ENCODE results near the gene UBL4A.
"Not testable (repeated sequence)": the region's sequence is repeated elsewhere in the genome, so short reads cannot be mapped to it uniquely, and the experiment has no call there.

UBL4A gene

DNA sequence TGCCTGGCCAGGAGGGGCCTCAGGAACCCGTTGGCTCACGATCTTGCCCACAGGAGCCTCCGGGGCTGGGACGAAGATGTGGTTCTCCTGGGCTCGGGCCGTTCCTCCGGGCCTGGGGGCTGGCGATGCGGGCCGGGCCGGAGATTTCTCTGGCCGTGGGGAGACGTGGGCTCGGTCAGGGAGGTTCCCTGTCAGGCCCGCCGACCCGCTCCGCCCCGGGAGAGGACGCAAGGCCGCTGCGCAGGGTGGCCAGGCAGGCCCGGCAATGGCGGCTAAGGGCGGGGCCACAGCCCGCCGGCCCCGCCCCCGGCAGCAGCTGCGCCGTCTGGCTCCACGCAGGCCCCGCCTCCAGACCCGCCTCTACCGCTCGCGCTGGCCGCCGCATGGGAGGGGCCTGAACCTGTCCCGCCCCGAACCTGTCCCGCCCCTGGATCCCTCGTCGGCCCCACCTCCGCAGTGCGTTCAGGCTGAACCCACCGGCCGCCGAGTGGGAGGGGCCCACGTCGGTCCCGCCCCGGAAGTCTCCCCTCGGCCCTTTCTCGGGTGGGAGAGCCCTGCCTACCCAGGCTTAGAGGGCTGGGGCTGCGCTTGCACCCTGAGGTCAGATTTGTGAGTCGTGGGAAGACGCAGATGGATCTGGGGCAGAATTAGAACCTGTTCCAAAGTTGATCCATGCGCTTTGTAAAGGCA, 29.7 kb upstream of the UBL4A start, which contains the start of gene FAM3A:
TSS of gene FAM3A (minus strand) at position 267 of the 690 bp plus-strand sequence. CDS start 460 bp downstream, outside the sequence.
- Mint-ChIP-seq H3K27ac (peak within 1 kb of the TSS; percentile 90), H3K36me3 (ENCODE audit: low read depth) (peaks cover 8% of the 10 kb centered on the region), H3K9me3 (no peaks in the 10 kb centered on the region), H3K4me1 (ENCODE audit: low read depth) (peaks cover 18% of the 10 kb centered on the region), H3K4me3 (peak within 1 kb of the TSS; percentile 87), H3K27me3 (ENCODE audit: low read depth) (no peaks in the 10 kb centered on the region)
- peak; percentile 86 for DNase-seq (ENCODE audit: low spot score)

DNA sequence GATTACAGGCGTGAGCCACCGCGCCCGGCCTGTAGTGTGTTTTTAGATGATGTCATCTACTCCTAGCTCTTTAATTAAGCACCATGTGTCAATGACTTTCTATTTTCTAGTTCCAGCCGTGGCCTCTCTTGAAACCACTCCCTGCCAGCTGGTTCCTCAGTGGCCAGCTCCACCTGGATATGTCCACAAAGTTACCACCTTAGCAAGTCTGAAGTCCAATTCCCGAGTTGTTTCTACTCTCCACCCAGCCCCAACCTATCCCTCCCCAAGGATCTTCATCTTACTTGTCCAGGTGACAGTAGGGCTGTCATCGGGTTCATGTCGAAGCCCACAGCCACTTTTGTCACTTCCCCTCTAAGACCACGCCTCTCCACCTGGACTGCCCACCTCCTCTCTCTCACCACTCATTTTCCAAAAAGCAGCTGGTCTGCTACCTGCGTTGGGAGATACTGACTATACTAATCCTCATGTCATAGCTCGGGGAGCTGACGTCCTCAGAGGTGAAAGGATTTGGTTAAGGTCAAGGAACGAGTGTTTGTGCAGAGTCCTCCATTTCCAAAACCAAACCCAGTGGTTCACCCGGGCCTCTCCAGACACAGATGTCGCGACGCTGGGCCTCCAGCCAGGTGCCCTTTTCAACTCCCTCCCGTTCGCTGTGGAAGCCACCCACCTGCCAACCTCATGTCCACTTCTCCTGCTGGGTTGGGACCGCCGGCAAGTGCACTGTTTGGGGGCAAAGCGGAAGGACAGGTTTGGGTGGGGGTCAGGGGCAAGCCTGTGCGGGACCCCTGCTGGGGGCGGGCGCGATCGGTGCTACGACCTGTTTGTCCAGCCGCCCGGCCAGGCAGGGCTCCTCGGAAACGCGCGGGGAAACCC, 28.9 kb upstream of the UBL4A start:
- peak; percentile 12 for DNase-seq (ENCODE audit: low spot score)
- H3K27me3 Mint-ChIP-seq (ENCODE audit: low read depth): no peaks in the 10 kb centered on the region
- no peaks in the 10 kb centered on the region for H3K9me3 Mint-ChIP-seq

DNA sequence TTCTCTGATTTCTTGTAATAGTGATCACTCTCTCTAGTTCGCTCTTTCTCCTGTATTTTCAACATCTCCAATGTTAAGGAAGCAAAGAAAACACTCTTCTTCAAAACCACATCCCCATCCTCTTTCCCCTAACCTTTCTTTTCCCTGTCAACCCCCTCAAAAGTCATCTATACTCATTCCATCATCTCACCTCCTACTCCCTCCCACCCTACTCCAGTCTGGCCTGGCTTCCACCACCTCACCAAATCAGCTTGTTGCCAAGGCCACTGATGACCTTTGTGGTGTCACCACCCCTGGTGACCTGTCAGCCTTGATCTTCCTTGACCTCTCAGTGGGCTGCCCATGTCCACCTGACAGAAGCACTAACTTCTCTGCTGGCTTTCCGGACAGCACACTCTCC, 27.3 kb upstream of the UBL4A start:
- Mint-ChIP-seq H3K4me1 (ENCODE audit: low read depth) (peaks cover 21% of the 10 kb centered on the region), H3K36me3 (ENCODE audit: low read depth) (peaks cover 21% of the 10 kb centered on the region), H3K9me3 (no peaks in the 10 kb centered on the region), H3K27ac (peak overlapping the region; percentile 63), H3K4me3 (peak overlapping the region; percentile 62), H3K27me3 (ENCODE audit: low read depth) (no peaks in the 10 kb centered on the region)
- DNase-seq (ENCODE audit: low spot score): no peak

More for the DNA sequence above, 28.9 kb upstream of the UBL4A start:
- peaks cover 21% of the 10 kb centered on the region for H3K4me1 Mint-ChIP-seq (ENCODE audit: low read depth)
- H3K36me3 Mint-ChIP-seq (ENCODE audit: low read depth): peaks cover 11% of the 10 kb centered on the region
- H3K4me3 Mint-ChIP-seq: peak overlapping the region; percentile 87
- H3K27ac Mint-ChIP-seq: peak overlapping the region; percentile 83

DNA sequence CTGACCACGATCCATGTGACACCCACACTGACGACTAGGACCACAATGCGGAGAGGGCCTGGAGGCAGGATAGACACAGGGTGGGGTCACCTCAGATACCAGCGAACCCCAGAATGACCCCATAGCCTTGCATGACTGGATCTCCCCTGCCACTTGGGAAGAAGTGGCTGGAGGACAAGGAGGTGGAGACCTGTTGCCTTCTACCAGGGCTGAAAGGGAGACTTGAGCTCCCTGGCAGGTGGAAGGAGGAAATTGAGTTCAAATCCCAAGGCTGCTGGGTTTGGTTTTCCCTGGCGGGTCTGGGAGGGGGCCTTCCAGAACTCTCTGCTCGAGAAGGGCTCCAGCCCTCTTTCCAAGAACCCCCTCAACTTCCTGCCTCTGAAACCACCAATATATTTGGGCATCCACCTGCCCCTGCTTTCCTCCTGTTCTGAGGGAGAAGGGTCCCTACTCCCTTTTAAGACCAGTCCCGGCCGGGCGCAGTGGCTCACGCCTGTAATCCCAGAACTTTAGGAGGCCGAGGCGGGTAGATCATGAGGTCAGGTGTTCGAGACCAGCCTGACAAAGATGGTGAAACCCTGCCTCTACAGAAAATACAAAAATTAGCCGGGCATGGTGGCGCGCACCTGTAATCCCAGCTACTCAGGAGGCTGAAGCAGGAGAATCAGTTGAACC, 26.6 kb upstream of the UBL4A start:
- DNase-seq (ENCODE audit: low spot score): no peak
- Mint-ChIP-seq H3K4me3 (no peak overlapping the region), H3K9me3 (no peaks in the 10 kb centered on the region), H3K36me3 (ENCODE audit: low read depth) (peaks cover 24% of the 10 kb centered on the region), H3K27me3 (ENCODE audit: low read depth) (no peaks in the 10 kb centered on the region), H3K27ac (no peak overlapping the region), H3K4me1 (ENCODE audit: low read depth) (peaks cover 21% of the 10 kb centered on the region)

DNA sequence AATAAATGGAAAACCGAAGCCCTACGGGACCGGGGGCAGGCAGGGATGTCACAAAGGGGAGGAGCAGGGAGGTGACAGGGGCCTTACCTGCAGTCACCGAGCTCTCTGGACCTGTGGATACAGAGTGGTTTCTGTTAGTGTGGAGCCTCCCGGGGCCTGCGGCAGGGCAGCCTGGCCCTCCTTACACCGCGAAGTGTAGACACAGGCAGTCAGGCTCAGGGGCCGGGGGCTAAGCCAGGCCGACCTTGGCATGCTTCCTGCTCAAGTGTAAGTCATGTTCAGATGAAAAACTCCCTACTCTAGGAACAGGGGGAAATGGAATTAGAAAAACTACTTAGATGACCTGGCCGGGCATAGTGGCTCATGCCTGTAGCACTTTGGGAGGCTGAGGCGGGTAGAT, 25.3 kb upstream of the UBL4A start:
- peak overlapping the region; percentile 67 for H3K27ac Mint-ChIP-seq
- no peaks in the 10 kb centered on the region for H3K9me3 Mint-ChIP-seq
- peaks cover 21% of the 10 kb centered on the region for H3K4me1 Mint-ChIP-seq (ENCODE audit: low read depth)
- H3K4me3 Mint-ChIP-seq: no peak overlapping the region
- no peak for DNase-seq (ENCODE audit: low spot score)
- peaks cover 26% of the 10 kb centered on the region for H3K36me3 Mint-ChIP-seq (ENCODE audit: low read depth)
- no peaks in the 10 kb centered on the region for H3K27me3 Mint-ChIP-seq (ENCODE audit: low read depth)

DNA sequence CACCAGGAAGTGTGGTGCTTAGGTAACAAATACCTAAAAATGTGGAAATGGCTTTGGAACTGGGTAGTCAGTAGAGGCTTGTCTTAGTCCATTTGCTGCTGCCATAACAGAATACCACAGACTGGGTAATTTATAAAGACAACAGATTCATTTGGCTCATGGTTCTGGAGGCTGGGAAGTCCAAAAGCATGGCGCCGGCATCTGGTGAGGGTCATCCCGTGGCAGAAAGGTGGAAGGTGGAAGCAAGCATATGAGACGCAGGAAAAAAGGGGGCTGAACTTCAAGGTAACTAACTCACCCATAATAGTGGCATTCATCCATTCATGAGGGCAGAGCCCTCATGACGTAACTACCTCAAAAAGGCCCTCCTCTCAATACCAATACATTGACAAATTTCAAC, 23.0 kb upstream of the UBL4A start:
- Mint-ChIP-seq H3K9me3 (no peaks in the 10 kb centered on the region), H3K4me1 (ENCODE audit: low read depth) (peaks cover 13% of the 10 kb centered on the region), H3K27me3 (ENCODE audit: low read depth) (no peaks in the 10 kb centered on the region), H3K36me3 (ENCODE audit: low read depth) (peaks cover 29% of the 10 kb centered on the region), H3K4me3 (no peak overlapping the region), H3K27ac (no peak overlapping the region)
- no peak for DNase-seq (ENCODE audit: low spot score)

DNA sequence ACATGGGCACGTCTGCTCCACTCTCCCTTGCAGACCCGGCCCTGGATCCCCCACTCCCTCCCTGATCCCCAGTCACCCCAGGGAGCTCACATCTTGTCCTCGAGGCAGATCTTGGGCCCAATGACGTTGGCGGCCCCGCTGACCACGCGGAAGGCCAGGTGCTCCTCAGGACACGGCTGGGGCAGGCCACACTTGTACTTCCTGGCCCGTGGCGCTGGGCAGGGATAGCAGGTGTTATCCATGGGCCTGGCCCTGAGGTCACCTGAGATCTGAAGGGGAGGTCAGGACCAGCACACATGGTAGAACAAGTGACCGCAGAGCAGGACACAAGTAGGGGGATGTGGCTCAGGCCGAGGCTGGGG, 21.9 kb upstream of the UBL4A start:
- DNase-seq (ENCODE audit: low spot score): no peak
- Mint-ChIP-seq H3K4me1 (ENCODE audit: low read depth) (peaks cover 9% of the 10 kb centered on the region), H3K27me3 (ENCODE audit: low read depth) (no peaks in the 10 kb centered on the region), H3K27ac (no peak overlapping the region), H3K4me3 (no peak overlapping the region), H3K36me3 (ENCODE audit: low read depth) (peaks cover 24% of the 10 kb centered on the region), H3K9me3 (no peaks in the 10 kb centered on the region)

DNA sequence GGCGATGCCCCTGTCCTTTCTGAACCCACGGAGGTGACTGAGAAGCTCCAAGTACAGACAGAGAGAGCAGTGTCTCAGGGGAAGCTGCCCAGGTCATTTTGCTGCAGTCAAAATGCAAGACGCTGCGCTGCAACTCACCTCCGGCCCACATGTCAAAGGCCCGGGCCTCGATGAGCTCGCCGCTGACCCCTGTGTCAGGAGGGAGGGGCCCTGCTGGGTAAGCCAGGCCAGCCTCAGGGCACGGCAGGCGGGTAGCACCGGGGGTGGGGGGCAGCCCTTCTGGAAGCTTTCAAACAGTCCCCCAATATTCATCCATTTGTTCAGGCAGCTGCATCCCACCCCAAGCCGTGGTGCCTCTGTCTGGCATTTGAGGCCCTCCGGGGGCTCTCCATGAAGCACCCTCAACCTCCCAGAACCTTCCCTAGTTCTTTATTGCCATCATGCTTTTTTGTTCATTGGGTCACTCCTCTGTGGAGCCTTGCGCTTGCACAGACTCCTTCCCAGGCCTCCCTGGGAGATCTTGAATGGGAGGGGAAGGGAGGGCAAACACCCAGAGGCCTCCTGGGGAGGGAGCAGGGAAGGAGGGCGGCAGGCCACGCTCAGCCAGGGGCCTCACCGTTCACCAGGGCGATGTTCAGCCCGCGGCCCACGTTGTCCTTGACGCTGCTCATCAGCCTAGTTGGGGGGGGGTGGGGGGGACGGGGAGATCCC, 21.4 kb upstream of the UBL4A start:
- Mint-ChIP-seq H3K9me3 (no peaks in the 10 kb centered on the region), H3K36me3 (ENCODE audit: low read depth) (peaks cover 24% of the 10 kb centered on the region), H3K27ac (no peak overlapping the region), H3K27me3 (ENCODE audit: low read depth) (no peaks in the 10 kb centered on the region), H3K4me1 (ENCODE audit: low read depth) (peaks cover 9% of the 10 kb centered on the region), H3K4me3 (no peak overlapping the region)
- DNase-seq (ENCODE audit: low spot score): no peak

DNA sequence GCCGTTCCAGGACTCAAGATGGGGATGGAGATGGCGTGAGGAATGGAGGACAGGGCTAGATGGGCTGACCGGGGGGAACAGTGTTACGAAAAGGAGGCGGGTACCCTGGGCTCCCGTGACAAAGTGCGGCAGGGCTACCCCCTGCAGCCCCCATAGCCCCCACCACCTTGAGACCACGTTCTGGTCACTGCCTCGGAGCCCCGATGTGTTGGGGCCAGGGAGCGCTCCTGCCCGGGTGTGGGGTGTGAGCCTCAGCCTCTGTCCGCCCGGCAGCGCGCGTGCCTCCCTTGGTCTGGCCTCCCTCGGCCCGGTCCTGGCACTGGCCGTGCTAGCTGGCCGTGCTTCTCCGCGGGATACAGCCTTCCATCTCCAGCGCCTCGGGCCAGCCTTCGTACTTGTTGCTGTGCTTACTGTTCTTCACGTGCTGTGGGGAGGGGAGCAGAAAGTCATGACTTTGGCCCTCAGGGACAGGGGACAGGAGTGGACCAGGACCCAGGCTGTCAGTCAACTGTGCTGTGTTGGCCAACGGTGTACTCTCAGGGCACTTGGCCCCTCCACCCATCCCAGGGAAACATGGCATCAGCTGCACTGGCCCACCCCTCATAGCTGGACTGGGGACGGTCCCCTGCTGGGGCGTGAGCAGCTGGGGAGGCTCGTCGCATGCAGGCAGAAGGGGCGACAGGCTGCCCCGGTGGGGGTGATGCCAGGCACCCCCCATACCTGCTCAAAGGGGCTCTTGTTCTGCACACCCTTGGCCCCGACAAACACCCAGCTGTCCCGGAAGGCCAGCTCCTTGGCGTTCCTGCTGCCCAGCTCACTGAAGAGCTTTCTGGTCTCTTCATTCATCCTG, 20.3 kb upstream of the UBL4A start:
- no peaks in the 10 kb centered on the region for H3K9me3 Mint-ChIP-seq
- H3K4me1 Mint-ChIP-seq (ENCODE audit: low read depth): peaks cover 7% of the 10 kb centered on the region
- H3K27me3 Mint-ChIP-seq (ENCODE audit: low read depth): no peaks in the 10 kb centered on the region
- no peak overlapping the region for H3K27ac Mint-ChIP-seq
- no peak for DNase-seq (ENCODE audit: low spot score)
- H3K4me3 Mint-ChIP-seq: no peak overlapping the region
- H3K36me3 Mint-ChIP-seq (ENCODE audit: low read depth): peaks cover 24% of the 10 kb centered on the region

DNA sequence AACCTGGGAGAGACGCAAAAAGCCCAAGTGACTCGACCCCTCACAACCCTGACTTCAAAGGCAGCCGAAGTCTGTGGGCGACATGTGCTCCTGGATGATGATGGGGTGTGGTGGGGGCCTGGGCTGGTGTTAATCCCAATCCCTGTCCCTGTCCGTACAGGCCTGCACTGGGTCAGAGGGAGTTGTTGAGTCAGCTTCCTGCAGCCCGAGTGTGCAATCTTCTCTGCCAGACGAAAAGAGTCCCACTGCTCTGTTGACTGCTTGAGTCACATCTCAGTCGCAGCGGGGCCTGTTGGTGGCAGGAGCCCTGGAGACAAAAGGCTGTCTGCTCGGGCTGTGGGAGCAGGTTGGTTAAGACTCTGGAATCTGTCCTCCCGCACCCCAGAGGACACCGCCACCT, 19.3 kb upstream of the UBL4A start:
- H3K4me1 Mint-ChIP-seq (ENCODE audit: low read depth): no peaks in the 10 kb centered on the region
- H3K9me3 Mint-ChIP-seq: no peaks in the 10 kb centered on the region
- DNase-seq (ENCODE audit: low spot score): no peak
- no peak overlapping the region for H3K4me3 Mint-ChIP-seq
- no peak overlapping the region for H3K27ac Mint-ChIP-seq
- no peaks in the 10 kb centered on the region for H3K27me3 Mint-ChIP-seq (ENCODE audit: low read depth)
- peaks cover 18% of the 10 kb centered on the region for H3K36me3 Mint-ChIP-seq (ENCODE audit: low read depth)

DNA sequence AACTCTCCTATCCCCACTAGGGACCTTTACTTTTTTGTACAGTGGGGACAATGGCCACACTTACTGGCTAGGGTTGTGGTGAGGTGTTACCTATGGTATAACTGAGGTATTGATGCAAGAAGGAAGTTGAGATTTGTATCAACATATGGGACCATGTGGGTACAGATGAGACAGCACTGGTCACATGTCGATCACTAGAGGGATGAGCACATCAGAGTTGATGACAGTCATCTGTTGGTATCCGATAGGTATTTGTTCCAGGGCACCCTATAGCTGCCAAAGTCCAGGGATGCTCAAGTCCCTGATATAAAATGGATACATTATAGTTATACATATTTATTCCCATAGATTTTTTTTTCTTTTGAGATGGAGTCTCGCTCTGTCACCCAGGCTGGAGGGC, 16.6 kb upstream of the UBL4A start:
- H3K36me3 Mint-ChIP-seq (ENCODE audit: low read depth): peaks cover 5% of the 10 kb centered on the region
- H3K27ac Mint-ChIP-seq: no peak overlapping the region
- H3K27me3 Mint-ChIP-seq (ENCODE audit: low read depth): peaks cover 2% of the 10 kb centered on the region
- no peak for DNase-seq (ENCODE audit: low spot score)
- H3K4me1 Mint-ChIP-seq (ENCODE audit: low read depth): no peaks in the 10 kb centered on the region
- H3K9me3 Mint-ChIP-seq: no peaks in the 10 kb centered on the region
- H3K4me3 Mint-ChIP-seq: no peak overlapping the region

DNA sequence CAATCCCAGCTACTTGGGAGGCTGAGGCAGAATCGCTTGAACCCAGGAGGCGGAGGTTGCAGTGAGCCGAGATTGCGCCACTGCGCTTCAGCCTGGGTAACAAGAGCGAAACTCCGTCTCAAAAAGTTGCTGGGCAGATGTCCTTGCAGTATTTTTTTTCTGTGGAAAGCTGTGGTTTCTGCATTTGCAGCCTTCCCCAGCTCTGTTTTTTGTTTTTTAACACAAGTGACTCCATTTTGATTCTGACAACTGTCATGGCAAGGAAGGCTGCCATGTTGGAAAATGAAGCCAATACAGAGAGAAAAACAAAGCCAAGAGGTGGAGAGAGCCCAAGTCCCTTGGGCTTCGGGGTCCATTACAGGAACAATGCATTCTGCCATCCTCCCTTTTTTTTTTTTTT, 15.7 kb upstream of the UBL4A start:
- Mint-ChIP-seq H3K4me3 (no peak overlapping the region), H3K27ac (no peak overlapping the region), H3K36me3 (ENCODE audit: low read depth) (peaks cover 3% of the 10 kb centered on the region), H3K27me3 (ENCODE audit: low read depth) (peaks cover 2% of the 10 kb centered on the region), H3K4me1 (ENCODE audit: low read depth) (no peaks in the 10 kb centered on the region), H3K9me3 (no peaks in the 10 kb centered on the region)
- DNase-seq (ENCODE audit: low spot score): no peak

DNA sequence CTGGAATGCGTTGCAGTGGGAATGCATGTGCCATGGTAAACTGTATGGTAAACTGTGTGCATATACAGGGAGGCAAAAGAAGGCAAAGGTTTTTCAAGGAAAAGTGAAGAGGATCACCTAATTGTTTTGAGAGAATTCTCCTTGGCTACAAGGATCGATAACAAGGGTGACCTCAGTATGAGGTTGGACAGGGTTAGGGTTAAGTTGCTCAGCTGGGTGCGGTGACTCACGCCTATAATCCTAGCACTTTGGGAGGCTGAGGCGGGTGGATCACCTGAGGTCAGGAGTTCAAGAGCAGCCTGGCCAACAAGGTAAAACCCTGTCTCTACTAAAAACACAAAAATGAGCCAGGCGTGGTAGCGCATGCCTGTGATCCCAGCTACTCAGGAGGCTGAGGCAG, 15.0 kb upstream of the UBL4A start:
- not testable (repeated sequence) for H3K9me3 Mint-ChIP-seq; H3K4me1 Mint-ChIP-seq (ENCODE audit: low read depth); DNase-seq (ENCODE audit: low spot score); H3K4me3 Mint-ChIP-seq; H3K36me3 Mint-ChIP-seq (ENCODE audit: low read depth); H3K27me3 Mint-ChIP-seq (ENCODE audit: low read depth); H3K27ac Mint-ChIP-seq

All from T-helper 2 cell treated with Interferon-gamma antibody and Interleukin-4, amounts not matched to agents 5 μg/mL and 100 μg/mL, for 36 hours (primary cell).